ENCODE measurements around the gene GMDS.

Gene GMDS

GRCh38 chr6:2184700-2185455, 60.5 kb downstream of the GMDS start:
- ATAC-seq (ENCODE audit: insufficient read depth, low read depth) (no peak), DNase-seq (no peak)
- TF ChIP-seq EZH2 (IDR thresholded peaks at IDR 0.05; ENCODE audit: borderline replicate concordance, low read depth, low read length, severe bottlenecking) (no peak), CTCF (IDR thresholded peaks at IDR 0.05; ENCODE audit: borderline replicate concordance, extremely low read depth, low read length, poor library complexity, severe bottlenecking) (no peak)
- no peaks in the 10 kb centered on the region for H3K27me3 ChIP-seq (ENCODE audit: insufficient read depth, low read length, poor library complexity)
- H3K27ac ChIP-seq (ENCODE audit: low read length), result no peak overlapping the region
- H2AFZ ChIP-seq (ENCODE audit: low read depth, low read length), result no peak overlapping the region
- H3K4me2 ChIP-seq (ENCODE audit: insufficient read depth, low read length), result no peak overlapping the region
- no peaks in the 10 kb centered on the region for H3K4me1 ChIP-seq (ENCODE audit: insufficient read depth, low read length)
- H3K4me3 ChIP-seq (ENCODE audit: low read depth in 1 of 2, low read length in 2 of 2), result no peak overlapping the region
- H3K36me3 ChIP-seq (ENCODE audit: insufficient read depth, low read length), result no peaks in the 10 kb centered on the region
- no peak overlapping the region for H3K9ac ChIP-seq (ENCODE audit: low read depth, low read length)
- peaks cover 12% of the 10 kb centered on the region; the same call in 1 of the 2 replicates for H4K20me1 ChIP-seq (ENCODE audit: insufficient read depth, low read length)
- no peaks in the 10 kb centered on the region for H3K79me2 ChIP-seq (ENCODE audit: insufficient read depth, low read length)
- no peaks in the 10 kb centered on the region for H3K9me3 ChIP-seq (ENCODE audit: insufficient read depth, low read length, severe bottlenecking)

- H4K20me1 ChIP-seq (ENCODE audit: insufficient read depth, low read length), result peaks cover 12% of the 10 kb centered on the region; the same call in 1 of the 2 replicates
- no peaks in the 10 kb centered on the region for H3K27me3 ChIP-seq (ENCODE audit: insufficient read depth, low read length, poor library complexity)
- H3K27ac ChIP-seq (ENCODE audit: low read length), result no peak overlapping the region
- ATAC-seq (ENCODE audit: insufficient read depth, low read depth), result no peak
- TF ChIP-seq EZH2 (IDR thresholded peaks at IDR 0.05; ENCODE audit: borderline replicate concordance, low read depth, low read length, severe bottlenecking) (no peak), CTCF (IDR thresholded peaks at IDR 0.05; ENCODE audit: borderline replicate concordance, extremely low read depth, low read length, poor library complexity, severe bottlenecking) (no peak)
- H3K4me1 ChIP-seq (ENCODE audit: insufficient read depth, low read length), result no peaks in the 10 kb centered on the region
- no peak overlapping the region for H2AFZ ChIP-seq (ENCODE audit: low read depth, low read length)
- H3K4me3 ChIP-seq (ENCODE audit: low read depth in 1 of 2, low read length in 2 of 2), result no peak overlapping the region
- no peaks in the 10 kb centered on the region for H3K36me3 ChIP-seq (ENCODE audit: insufficient read depth, low read length)
- no peaks in the 10 kb centered on the region for H3K9me3 ChIP-seq (ENCODE audit: insufficient read depth, low read length, severe bottlenecking)
- DNase-seq, result no peak
- no peak overlapping the region for H3K4me2 ChIP-seq (ENCODE audit: insufficient read depth, low read length)
- no peaks in the 10 kb centered on the region for H3K79me2 ChIP-seq (ENCODE audit: insufficient read depth, low read length)
- no peak overlapping the region for H3K9ac ChIP-seq (ENCODE audit: low read depth, low read length)
These were observed 61.7 kb downstream of the GMDS start for GRCh38 chr6:2183752-2184151.

GRCh38 chr6:2183246-2183645, 62.2 kb downstream of the GMDS start:
- Histone ChIP-seq H3K27ac (ENCODE audit: low read length) (no peak overlapping the region), H3K9me3 (ENCODE audit: insufficient read depth, low read length, severe bottlenecking) (peaks cover 2% of the 10 kb centered on the region), H2AFZ (ENCODE audit: low read depth, low read length) (no peak overlapping the region), H3K4me1 (ENCODE audit: insufficient read depth, low read length) (no peaks in the 10 kb centered on the region), H3K9ac (ENCODE audit: low read depth, low read length) (no peak overlapping the region), H3K79me2 (ENCODE audit: insufficient read depth, low read length) (no peaks in the 10 kb centered on the region), H3K36me3 (ENCODE audit: insufficient read depth, low read length) (no peaks in the 10 kb centered on the region), H3K27me3 (ENCODE audit: insufficient read depth, low read length, poor library complexity) (no peaks in the 10 kb centered on the region), H3K4me3 (ENCODE audit: low read depth in 1 of 2, low read length in 2 of 2) (no peak overlapping the region), H4K20me1 (ENCODE audit: insufficient read depth, low read length) (peaks cover 10% of the 10 kb centered on the region; the same call in 1 of the 2 replicates), H3K4me2 (ENCODE audit: insufficient read depth, low read length) (no peak overlapping the region)
- ATAC-seq (ENCODE audit: insufficient read depth, low read depth) (no peak), DNase-seq (no peak)
- TF ChIP-seq CTCF (IDR thresholded peaks at IDR 0.05; ENCODE audit: borderline replicate concordance, extremely low read depth, low read length, poor library complexity, severe bottlenecking), result no peak
- TF ChIP-seq EZH2 (IDR thresholded peaks at IDR 0.05; ENCODE audit: borderline replicate concordance, low read depth, low read length, severe bottlenecking), result no peak

Data from DND-41 (cell line).